ENCODE measurements around the gene NCBP3.

DNA sequence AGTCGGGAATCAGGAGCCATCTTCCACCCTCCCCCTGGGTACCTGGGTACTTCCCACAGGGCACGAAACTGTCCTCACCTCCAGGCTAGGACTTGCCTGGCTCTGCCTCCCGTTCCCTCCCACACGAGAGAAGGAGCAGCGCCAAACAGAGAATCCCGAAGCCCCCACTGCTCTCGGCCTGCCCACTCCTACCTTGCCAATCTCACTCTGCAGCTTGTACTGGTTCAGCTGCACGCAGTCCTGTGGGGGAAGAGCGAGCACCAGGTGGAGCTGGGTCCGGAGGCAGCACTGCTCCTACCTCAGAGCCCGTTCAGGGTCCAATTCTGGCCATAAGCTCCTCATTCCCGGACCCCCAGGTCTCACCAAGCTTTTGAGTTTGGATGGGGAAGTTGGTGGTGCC is 38.1 kb upstream of the NCBP3 start:
- TF ChIP-seq L3MBTL2 (conservative IDR thresholded peaks at IDR 0.05) (no peak), BHLHE40 (IDR thresholded peaks at IDR 0.05; ENCODE audit: borderline replicate concordance) (no peak), CTBP1 (IDR thresholded peaks at IDR 0.05; ENCODE audit: borderline replicate concordance) (no peak), ELF4 (IDR thresholded peaks at IDR 0.05) (no peak), HDGF (IDR thresholded peaks at IDR 0.05; ENCODE audit: borderline replicate concordance) (no peak), SUZ12 (IDR thresholded peaks at IDR 0.05) (no peak), FOXA1 (IDR thresholded peaks at IDR 0.05) (no peak), NFRKB (IDR thresholded peaks at IDR 0.05) (no peak), FOXM1 (IDR thresholded peaks at IDR 0.05; ENCODE audit: borderline replicate concordance) (no peak), ZNF384 (IDR thresholded peaks at IDR 0.05) (no peak), TARDBP (IDR thresholded peaks at IDR 0.05) (no peak)
